ENCODE data around the gene ABCC6.

The ABCC6 gene

GRCh38 chr16:16120382-16121184, 102.7 kb downstream of the ABCC6 start:
- H3K36me3 ChIP-seq: peaks cover 56% of the 10 kb centered on the region

DNA sequence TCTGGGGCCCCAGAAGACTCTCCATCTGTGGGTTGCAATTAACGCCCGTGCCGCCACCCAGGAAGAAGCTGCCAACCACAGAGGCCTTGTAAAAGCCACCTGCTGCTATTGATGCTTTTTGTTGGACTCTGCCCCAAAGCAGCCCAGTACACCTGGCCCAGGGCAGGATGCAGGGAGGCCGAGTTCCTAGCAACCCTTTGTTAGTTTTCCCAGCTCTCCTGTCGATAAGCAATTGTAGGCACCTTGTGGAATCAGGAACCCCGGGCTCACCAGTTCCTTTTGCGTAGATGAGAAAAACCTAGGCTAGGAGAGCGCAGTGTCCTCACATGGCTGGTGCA, 103.3 kb downstream of the ABCC6 start:
- peaks cover 58% of the 10 kb centered on the region for H3K36me3 ChIP-seq

More at GRCh38 chr16:16120382-16121184, 102.7 kb downstream of the ABCC6 start:
- Histone ChIP-seq H3K4me1 (ENCODE audit: control insufficient read depth in 1 of 2, insufficient read depth in 1 of 2, low read depth in 1 of 2, low read length in 1 of 2) (no peaks in the 10 kb centered on the region), H3K9me3 (peaks cover 5% of the 10 kb centered on the region), H3K27me3 (no peaks in the 10 kb centered on the region), H3K27ac (no peak overlapping the region), H3K4me3 (ENCODE audit: low read depth in 1 of 2, low read length in 1 of 2) (no peak overlapping the region)
- TF ChIP-seq, protein P1, sequence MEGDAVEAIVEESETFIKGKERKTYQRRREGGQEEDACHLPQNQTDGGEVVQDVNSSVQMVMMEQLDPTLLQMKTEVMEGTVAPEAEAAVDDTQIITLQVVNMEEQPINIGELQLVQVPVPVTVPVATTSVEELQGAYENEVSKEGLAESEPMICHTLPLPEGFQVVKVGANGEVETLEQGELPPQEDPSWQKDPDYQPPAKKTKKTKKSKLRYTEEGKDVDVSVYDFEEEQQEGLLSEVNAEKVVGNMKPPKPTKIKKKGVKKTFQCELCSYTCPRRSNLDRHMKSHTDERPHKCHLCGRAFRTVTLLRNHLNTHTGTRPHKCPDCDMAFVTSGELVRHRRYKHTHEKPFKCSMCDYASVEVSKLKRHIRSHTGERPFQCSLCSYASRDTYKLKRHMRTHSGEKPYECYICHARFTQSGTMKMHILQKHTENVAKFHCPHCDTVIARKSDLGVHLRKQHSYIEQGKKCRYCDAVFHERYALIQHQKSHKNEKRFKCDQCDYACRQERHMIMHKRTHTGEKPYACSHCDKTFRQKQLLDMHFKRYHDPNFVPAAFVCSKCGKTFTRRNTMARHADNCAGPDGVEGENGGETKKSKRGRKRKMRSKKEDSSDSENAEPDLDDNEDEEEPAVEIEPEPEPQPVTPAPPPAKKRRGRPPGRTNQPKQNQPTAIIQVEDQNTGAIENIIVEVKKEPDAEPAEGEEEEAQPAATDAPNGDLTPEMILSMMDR (IDR thresholded peaks at IDR 0.05): no peak

GRCh38 chr16:16118337-16118736, 105.0 kb downstream of the ABCC6 start:
- Histone ChIP-seq H3K4me3 (ENCODE audit: low read depth in 1 of 2, low read length in 1 of 2) (no peak overlapping the region), H3K27ac (no peak overlapping the region), H3K27me3 (no peaks in the 10 kb centered on the region), H3K4me1 (ENCODE audit: control insufficient read depth in 1 of 2, insufficient read depth in 1 of 2, low read depth in 1 of 2, low read length in 1 of 2) (no peaks in the 10 kb centered on the region), H3K36me3 (peaks cover 60% of the 10 kb centered on the region), H3K9me3 (no peaks in the 10 kb centered on the region)
- TF ChIP-seq, protein P1 (IDR thresholded peaks at IDR 0.05): no peak

More for the DNA sequence above, 103.3 kb downstream of the ABCC6 start:
- Histone ChIP-seq H3K9me3 (peaks cover 4% of the 10 kb centered on the region), H3K4me3 (ENCODE audit: low read depth in 1 of 2, low read length in 1 of 2) (no peak overlapping the region), H3K4me1 (ENCODE audit: control insufficient read depth in 1 of 2, insufficient read depth in 1 of 2, low read depth in 1 of 2, low read length in 1 of 2) (no peaks in the 10 kb centered on the region), H3K27ac (no peak overlapping the region), H3K27me3 (no peaks in the 10 kb centered on the region)
- TF ChIP-seq, protein P1 (IDR thresholded peaks at IDR 0.05): no peak

DNA sequence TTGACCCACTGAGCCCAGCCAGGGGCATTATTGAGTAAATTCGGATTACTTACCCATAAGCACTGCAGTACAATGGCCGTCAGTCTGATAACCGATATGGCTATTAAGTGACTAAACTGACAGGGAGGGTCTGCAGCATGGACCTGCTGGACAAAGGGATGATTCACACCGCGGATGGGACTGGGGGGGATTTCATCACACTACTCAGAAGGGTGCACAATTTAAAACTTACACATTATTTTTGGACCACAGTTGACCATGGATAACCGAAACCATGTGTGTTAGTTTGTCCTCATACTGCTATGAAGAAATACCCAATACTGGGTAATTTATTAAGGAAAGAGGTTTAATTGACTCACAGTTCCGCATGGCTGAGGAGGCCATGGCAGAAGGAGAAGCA, 106.5 kb downstream of the ABCC6 start:
- Histone ChIP-seq H3K9me3 (no peaks in the 10 kb centered on the region), H3K4me1 (ENCODE audit: control insufficient read depth in 1 of 2, insufficient read depth in 1 of 2, low read depth in 1 of 2, low read length in 1 of 2) (no peaks in the 10 kb centered on the region), H3K4me3 (ENCODE audit: low read depth in 1 of 2, low read length in 1 of 2) (no peak overlapping the region), H3K27ac (no peak overlapping the region), H3K36me3 (peaks cover 62% of the 10 kb centered on the region), H3K27me3 (no peaks in the 10 kb centered on the region)
- TF ChIP-seq, protein P1 (IDR thresholded peaks at IDR 0.05): no peak

GRCh38 chr16:16113076-16113475, 110.2 kb downstream of the ABCC6 start:
- TF ChIP-seq, protein P1 (IDR thresholded peaks at IDR 0.05): no peak
- no peak overlapping the region for H3K4me3 ChIP-seq (ENCODE audit: low read depth in 1 of 2, low read length in 1 of 2)
- no peaks in the 10 kb centered on the region for H3K4me1 ChIP-seq (ENCODE audit: control insufficient read depth in 1 of 2, insufficient read depth in 1 of 2, low read depth in 1 of 2, low read length in 1 of 2)
- peaks cover 89% of the 10 kb centered on the region for H3K36me3 ChIP-seq
- no peaks in the 10 kb centered on the region for H3K9me3 ChIP-seq
- H3K27ac ChIP-seq: no peak overlapping the region
- H3K27me3 ChIP-seq: no peaks in the 10 kb centered on the region
